OCI-LY7 (cell line): ENCODE measurements around the gene SLC39A8.

Experiments
- EZH2phosphoT487 ChIP-seq: fragments of 200-600 bp; sonication (generic); IDR thresholded peaks from 2 replicates; pipeline ENCODE4 v1.6.1; 2018; ENCODE audit warnings: low read depth, borderline replicate concordance, mild to moderate bottlenecking, mixed run types, antibody characterized with exemption, low read length, moderate library complexity, mixed read lengths
- TF ChIP-seq, protein P1 (sequence below): fragments of 200-600 bp; sonication (generic); conservative IDR thresholded peaks from 2 replicates; pipeline ENCODE4 v1.5.1; 2014; ENCODE audit warnings: mild to moderate bottlenecking, antibody characterized with exemption, low read length, moderate library complexity, mixed read lengths

DNA sequence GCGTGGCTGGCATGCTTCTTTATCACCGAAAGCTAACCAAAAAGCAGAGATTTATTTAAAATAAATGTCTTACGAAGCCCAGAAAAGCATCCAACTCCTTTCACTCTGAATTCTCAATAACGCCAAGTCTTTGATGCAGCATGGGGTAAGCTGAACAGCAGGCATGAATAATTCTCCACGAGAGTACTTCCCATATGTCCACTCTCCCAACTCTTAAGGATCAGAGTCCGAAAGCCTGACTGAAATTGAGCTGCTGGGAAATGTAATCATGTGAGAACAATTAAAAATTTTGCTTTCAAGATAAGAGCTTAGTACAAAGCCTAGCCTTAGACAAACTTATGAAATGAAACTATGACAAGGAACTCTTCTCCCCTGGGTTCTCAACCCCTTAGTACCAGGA is 7.5 kb upstream of the SLC39A8 start:
- TF ChIP-seq, protein P1, sequence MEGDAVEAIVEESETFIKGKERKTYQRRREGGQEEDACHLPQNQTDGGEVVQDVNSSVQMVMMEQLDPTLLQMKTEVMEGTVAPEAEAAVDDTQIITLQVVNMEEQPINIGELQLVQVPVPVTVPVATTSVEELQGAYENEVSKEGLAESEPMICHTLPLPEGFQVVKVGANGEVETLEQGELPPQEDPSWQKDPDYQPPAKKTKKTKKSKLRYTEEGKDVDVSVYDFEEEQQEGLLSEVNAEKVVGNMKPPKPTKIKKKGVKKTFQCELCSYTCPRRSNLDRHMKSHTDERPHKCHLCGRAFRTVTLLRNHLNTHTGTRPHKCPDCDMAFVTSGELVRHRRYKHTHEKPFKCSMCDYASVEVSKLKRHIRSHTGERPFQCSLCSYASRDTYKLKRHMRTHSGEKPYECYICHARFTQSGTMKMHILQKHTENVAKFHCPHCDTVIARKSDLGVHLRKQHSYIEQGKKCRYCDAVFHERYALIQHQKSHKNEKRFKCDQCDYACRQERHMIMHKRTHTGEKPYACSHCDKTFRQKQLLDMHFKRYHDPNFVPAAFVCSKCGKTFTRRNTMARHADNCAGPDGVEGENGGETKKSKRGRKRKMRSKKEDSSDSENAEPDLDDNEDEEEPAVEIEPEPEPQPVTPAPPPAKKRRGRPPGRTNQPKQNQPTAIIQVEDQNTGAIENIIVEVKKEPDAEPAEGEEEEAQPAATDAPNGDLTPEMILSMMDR = no peak
- TF ChIP-seq EZH2phosphoT487 = no peak
